Astrocyte of the hippocampus (primary cell): ENCODE data around the gene CRTAP.
"Not testable (repeated sequence)": the region's sequence is repeated elsewhere in the genome, so short reads cannot be mapped to it uniquely, and the experiment has no call there.

ENCODE experiments used
- DNase-seq: peaks from one replicate; pipeline ENCODE4 v3.0.0; 2011; ENCODE audit warnings: low read depth, low spot score

CRTAP gene

GRCh38 chr3:33099701-33100100 is 14.1 kb upstream of the CRTAP start:
- no peak for DNase-seq

- no peak for DNase-seq
Measured at GRCh38 chr3:33100229-33100628, 13.6 kb upstream of the CRTAP start.

- DNase-seq = no peak
Measured at GRCh38 chr3:33103034-33103433, 10.8 kb upstream of the CRTAP start.

- no peak for DNase-seq
Measured at GRCh38 chr3:33103480-33103879, 10.3 kb upstream of the CRTAP start.

GRCh38 chr3:33104803-33105202 is 9.0 kb upstream of the CRTAP start:
- DNase-seq = no peak

- peak; percentile 45 for DNase-seq
Measured at GRCh38 chr3:33105341-33105948, 8.4 kb upstream of the CRTAP start.

- not testable (repeated sequence) for DNase-seq
Measured at GRCh38 chr3:33106854-33107253, 7.0 kb upstream of the CRTAP start.

GRCh38 chr3:33111581-33111980 is 2.2 kb upstream of the CRTAP start:
- no peak for DNase-seq

GRCh38 chr3:33114622-33115023 is 809 bp downstream of the CRTAP start:
- DNase-seq = no peak

- DNase-seq = peak; percentile 94
Measured at GRCh38 chr3:33115024-33115768, 1.4 kb downstream of the CRTAP start.

GRCh38 chr3:33117461-33117860 is 3.6 kb downstream of the CRTAP start:
- DNase-seq = no peak

GRCh38 chr3:33119891-33120290 is 6.1 kb downstream of the CRTAP start:
- no peak for DNase-seq

GRCh38 chr3:33122991-33123390 is 9.2 kb downstream of the CRTAP start:
- DNase-seq = no peak

GRCh38 chr3:33124638-33125037 is 10.8 kb downstream of the CRTAP start:
- DNase-seq = no peak

- DNase-seq = no peak
Measured at GRCh38 chr3:33125840-33126239, 12.0 kb downstream of the CRTAP start.

- DNase-seq = no peak
Measured at GRCh38 chr3:33128706-33129105, 14.9 kb downstream of the CRTAP start.

GRCh38 chr3:33130144-33130543 is 16.3 kb downstream of the CRTAP start:
- DNase-seq = no peak

GRCh38 chr3:33131331-33132018 is 17.7 kb downstream of the CRTAP start:
- DNase-seq = peak; percentile 88

GRCh38 chr3:33132019-33132360 is 18.2 kb downstream of the CRTAP start:
- no peak for DNase-seq

- no peak for DNase-seq
Measured at GRCh38 chr3:33134026-33134625, 20.3 kb downstream of the CRTAP start.

GRCh38 chr3:33137691-33138090 is 23.9 kb downstream of the CRTAP start:
- no peak for DNase-seq

GRCh38 chr3:33139006-33139623 is 25.3 kb downstream of the CRTAP start:
- not testable (repeated sequence) for DNase-seq
